HuH-7 (cell line): ENCODE results near the gene GKN1.
A peak's percentile ranks its signal among the peaks of the same experiment; 100 is the strongest.

Source experiments
- DNase-seq: peaks from one replicate; pipeline ENCODE4 v3.0.0; 2011; ENCODE audit warnings: low spot score

GKN1 gene

DNA sequence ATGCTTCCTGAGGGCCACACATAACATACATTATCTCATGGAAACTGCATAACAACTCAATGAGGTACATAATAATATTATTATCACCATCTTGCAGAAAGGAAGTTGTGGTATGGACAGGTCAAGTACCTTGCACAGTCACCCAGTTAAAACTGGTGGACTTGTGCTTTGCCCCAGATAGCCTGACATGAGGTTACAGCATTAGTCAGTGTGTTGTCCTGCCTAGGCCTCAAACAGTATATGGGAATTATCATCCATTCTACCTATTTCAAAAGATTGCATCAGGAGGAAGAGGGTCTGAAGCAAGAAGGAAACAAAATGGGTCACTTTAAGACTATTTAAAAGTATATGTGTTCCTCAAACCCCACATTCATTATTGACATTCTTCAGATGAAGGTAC, 33.2 kb downstream of the GKN1 start:
- no peak for DNase-seq

DNA sequence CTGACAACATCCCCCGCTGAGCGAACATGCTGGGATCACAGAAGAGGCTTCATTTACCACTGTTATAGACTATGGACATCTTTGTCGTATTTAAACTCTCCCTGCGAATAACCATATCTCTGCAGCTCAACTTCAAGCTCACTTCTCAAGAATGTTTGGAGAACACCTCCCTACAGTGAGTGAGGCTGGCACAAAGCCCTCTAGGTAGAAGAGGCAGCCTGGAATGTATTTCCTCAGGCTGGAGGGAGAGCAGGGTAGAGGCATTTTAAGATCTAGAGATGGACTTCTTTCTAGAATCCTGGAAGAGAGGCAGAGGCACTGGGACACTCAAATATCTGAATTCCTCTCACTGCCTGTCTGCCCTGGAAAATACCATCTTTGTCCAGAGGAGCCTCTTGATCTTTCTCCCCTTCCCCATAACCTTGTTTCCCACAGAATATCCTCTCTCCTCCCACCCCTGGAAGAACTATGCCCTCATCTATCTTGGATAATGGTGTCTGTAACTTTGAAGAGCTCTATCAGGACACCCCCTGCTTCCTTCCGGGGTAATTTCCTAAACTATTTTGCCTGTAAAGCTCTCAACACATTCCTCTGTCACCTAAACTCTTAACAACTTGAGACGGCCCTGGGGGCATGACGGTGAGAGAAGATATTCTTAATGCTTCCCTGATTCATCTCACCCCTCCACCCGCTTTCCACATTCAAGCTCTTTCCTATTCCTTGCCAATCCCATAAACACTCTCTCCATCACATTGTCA, 36.2 kb downstream of the GKN1 start:
- DNase-seq = no peak

DNA sequence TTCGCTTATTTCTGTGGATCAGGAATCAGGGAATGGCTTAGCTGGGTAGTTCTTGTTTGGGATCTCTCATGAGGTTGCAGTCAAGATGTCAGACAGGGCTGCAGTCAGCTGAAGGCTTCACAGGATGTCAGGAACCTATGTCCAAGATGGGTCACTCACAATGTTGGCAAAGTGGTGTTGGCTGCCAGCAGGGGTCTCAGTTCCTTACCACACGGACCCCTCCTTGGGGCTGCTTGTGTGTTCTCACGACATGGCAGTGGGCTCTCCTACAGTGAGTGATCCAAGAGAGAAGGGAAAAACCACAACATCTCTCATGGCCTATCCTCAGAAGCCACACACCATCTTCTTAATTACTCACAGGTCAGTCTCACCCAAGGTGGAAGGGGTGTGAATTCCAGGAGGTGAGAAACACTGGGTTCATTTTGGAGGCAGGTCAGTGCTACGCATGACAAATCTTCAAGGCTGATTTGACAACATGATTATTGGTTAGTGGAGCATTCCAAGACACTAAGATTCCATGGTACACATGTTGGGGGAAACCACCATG, 37.2 kb downstream of the GKN1 start:
- DNase-seq = no peak

DNA sequence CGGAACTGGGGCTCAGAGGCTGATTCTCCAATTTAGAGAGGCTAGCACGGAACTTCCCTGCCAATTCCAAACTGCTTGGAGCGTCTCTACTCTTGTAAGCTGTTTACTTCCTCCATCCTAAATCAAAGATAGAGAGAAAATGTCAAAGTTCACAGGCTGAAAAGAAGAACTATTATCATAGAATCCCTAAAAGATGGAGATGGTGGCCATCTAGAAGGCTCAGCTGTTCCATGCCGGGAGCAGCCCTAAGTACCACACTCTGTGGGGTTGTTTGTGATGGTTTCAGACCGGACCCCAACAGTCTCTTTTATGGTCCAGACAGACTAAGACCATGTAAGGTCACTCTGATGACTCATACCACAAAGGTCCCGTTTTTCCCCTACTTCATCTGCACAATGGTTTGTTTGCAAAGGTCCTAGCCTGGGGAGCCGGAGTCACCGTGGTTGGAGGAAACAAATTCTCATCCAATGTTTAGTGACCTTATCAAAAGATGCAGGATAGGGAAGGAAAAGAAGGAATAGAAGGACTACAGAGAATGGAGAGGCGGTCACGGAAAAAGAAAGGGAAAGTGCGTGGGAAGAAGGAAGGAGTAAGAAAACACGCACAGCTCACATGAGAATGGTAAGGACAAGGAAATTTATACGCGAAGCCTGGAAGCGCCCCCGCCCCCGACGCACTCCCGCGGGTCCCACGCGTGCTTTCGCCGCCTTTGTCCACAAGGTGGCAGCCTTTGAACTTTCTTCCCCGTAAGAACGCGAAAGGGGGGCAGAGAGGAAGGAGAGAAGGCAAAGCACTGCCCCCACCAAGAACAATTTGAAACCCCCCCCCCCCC, 38.1 kb downstream of the GKN1 start:
- peak; percentile 41 for DNase-seq

DNA sequence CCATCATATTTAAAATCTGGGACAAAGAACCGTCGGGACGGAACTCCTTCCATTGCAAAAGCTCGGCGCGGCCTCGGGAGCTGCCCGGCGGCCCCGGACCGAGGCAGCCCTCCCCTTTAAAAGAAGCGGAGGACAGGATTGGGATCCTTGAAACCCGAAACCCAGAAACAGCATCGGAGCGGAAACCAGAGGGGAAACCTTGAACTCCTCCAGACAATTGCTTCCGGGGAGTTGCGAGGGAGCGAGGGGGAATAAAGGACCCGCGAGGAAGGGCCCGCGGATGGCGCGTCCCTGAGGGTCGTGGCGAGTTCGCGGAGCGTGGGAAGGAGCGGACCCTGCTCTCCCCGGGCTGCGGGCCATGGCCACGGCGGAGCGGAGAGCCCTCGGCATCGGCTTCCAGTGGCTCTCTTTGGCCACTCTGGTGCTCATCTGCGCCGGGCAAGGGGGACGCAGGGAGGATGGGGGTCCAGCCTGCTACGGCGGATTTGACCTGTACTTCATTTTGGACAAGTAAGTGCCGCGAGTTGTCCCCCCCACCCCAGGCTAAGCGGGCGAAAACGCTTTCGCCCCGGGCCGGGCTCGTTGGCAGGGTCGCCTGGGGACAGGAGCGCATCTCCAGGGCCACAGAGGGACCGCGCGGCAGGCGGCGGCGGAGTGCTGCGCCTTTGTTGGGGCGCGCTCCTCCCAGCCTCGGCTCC, 38.9 kb downstream of the GKN1 start, which contains the start of gene ANTXR1:
TSS of gene ANTXR1 (plus strand) at position 38 of the 698 bp plus-strand sequence. CDS start at position 359, 321 bp downstream.
- DNase-seq = peak; percentile 59

DNA sequence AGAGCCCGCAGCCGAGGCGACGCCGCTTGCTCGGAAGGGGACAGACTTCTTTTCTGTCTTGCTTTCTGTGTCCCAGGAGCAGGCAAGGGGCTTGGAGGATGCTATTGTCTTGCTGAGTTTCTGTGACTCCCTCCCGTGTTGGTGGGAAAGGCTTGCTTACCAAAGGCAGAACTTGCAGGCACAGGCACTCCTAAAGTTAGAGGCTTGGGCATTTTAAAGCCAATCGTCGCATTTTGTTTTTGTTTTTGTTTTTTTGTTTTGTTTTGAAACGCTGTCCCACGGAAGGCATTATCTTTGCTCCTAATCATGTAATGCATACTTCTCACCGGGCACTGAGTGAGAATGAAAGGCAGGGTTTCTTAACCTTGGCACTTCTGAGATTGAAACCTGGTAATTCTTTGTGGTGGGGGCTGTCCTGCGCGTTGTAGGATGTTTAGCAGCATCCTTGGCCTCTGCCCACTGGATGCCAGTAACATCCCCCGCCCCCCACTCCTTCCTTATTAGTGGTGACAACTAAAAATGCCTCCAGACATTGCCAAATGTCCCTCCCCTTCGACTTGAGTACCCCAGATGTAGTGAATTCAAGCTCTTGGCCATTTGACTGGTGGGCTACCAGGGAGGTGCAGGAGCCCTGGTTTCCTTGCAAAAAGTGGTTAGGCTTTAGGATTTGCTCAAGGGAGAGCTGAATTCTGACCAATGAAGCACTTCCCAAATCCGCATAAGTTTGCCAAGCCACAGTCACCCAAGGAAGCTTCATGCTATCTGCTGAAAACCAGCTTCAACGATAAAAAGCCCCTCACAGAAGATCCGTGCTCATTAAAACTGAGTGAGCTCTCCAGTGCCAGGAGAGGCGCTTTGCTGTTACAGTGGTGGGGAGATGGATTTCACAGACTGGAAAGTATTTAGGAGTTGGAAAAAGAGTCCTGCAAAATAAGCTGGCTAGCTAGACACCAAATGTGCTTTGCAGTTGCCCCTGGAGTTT, 39.7 kb downstream of the GKN1 start:
- DNase-seq = no peak

DNA sequence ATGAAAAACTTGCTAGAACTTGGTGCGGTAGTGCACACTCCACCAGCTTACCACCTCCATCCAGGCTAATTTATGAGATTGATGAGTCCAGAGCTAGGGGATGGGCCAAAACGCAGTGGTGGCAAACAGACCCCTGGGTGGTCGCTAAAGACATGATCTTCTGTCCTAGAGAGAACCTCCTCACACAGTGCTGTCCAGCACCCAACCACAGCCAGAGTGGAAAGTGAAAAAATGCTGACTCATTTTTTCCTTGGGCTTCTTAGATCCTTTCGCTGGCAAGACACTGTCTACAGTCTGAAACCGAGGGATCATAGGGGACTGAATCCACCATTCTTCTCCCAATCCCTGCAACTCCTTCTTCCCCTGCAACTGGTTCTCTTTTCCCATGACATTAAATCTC, 42.6 kb downstream of the GKN1 start:
- DNase-seq = no peak

DNA sequence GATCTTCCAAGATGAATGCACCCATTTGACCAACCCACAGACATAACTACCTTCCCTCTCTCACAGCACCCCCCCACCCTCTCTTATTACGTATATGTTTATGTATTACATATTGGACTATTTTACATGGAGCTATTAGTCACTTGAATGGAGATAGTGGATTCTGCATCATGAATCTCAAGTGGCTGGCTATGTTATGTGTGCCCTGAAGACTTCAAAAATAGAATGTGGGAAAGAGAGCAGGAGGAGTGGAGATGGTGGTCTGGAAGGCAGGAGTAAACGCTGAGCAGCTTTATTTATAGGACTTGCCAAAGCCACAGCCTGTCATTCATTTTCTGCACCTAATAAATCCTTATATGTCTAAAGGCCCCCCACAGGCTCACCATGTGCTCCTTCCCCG, 43.4 kb downstream of the GKN1 start:
- no peak for DNase-seq

DNA sequence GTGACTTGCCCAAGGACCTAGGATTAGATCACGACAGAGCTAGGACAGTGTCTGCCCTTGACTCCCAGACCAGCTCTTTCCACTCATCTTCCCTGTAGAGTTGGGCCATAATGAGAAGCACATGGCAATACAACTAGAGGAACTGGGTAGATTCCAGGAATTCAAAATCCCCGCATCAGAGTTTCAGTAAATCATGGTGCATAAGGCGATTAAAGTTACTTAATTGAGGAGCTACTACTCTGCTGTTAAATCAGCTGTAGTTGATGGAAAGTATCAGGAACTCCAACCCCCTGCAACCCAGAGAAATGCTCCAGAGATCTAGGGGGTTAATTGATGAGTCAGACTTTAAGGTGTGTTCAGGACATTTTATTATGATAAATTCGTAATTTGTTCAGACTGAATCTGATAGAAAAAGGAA, 44.3 kb downstream of the GKN1 start:
- DNase-seq = no peak

DNA sequence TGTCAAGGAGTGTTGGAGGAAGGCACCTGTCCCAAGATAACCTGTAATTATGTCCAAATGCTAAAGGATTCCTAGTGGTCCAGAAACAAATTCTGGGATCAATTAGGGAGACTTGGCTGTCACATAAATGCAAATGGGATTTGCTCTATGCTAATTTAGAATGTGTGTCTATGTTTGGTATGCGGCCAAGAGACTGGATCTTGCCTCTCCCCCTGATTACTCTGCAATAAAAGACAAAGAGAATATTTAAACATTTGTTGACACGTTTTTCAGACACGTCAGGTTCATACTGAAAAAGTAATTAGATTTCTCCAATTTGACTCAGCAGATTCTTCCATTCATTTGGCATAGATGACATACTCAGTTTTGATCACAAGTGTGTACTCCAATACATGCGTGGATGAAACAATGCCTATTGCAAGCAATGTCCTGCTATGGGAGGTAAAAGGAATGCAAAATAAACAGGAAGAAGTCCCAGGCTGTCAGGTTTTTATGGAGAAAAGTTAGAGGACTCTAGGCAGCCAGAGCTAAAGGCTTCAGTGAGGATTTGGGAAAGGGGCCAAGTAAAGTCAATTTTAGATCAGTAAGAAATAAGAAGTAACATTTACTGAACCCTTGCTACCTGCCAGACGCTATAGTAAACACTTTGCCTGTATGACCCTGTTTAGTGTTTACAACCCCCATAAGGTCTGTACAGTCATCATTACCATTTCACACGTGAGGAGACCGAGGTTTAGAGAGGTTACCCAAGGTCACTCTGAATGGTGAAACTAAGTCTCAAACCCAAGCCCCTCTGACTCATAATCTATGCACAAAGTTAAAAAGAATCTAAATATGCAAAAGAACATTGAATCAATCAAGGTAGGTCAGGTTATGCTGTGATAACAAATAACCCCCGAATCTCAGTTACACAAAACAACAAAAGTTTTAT, 46.3 kb downstream of the GKN1 start:
- DNase-seq = no peak

DNA sequence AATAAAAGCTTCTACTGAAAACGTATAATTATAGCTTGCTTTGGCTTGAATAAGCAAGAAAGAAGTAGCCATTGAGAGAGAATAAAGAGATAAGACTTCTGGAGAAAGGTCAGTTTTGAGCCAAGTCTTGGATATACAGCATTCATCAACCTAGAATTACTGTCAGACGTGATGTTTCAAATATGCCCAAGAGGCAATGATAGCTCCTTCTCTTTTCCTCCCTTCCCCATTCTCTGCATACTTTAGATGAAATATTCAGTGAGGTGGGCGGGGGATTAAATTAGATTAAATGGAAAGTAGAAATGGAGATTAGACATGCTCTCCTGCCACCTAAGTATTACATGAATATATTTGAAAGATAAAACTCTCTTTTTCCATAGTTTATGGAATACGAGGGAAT, 47.3 kb downstream of the GKN1 start:
- no peak for DNase-seq

DNA sequence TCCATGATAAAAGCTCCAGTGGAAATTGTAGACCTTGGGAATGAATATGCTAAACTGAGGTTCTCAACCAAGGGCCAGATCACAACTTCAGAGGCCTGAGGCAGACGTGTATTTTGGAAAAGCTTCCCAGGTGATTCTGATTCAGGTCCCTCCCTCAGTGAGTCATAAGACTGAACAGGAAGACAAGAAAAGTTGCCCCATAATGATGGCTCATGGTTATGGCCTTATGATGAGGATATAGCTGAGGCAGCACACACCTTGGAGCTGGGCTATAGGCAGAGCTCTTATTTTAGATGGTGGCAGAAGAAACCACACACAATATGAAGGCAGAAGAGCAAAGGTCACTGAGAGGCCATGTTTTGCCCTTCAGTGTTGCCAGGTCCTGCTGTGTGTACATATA, 48.1 kb downstream of the GKN1 start:
- DNase-seq = no peak

DNA sequence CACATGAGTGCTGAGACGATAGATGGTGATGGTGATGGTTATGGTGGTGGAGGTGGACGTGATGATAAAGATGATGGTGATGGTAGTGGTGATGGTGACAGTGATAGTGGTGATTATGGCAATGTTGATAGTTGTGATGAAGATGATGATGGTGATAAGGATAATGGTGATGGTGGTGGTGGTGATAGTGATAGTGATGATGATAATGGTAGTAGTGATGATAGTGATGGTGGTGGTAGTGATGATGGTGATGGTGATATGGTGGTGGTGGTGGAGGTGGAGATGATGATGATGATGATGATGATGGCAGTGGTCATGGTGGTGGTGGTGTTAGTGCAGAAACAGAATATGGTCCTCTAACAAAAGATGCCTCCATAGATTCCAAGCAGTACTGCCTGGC, 48.8 kb downstream of the GKN1 start:
- no peak for DNase-seq

DNA sequence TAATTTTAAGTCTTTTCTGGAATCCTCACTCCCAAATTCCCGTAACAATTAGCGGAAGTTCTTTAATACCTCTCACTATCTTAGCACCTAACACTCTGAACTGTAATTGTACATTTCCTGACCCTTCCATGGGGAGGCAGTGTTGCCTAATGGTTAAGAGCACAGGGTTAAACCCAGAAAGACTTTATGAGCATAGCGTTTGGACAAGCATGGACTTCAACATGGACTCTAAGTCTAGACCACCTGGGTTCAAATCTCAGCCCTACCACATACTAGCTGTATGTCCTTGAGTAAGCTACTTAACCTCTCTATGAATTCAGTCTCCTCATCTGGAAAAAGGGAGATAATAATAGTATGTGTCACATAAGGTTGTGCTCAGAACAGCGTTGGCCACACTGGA, 51.6 kb downstream of the GKN1 start:
- DNase-seq = peak; percentile 34

DNA sequence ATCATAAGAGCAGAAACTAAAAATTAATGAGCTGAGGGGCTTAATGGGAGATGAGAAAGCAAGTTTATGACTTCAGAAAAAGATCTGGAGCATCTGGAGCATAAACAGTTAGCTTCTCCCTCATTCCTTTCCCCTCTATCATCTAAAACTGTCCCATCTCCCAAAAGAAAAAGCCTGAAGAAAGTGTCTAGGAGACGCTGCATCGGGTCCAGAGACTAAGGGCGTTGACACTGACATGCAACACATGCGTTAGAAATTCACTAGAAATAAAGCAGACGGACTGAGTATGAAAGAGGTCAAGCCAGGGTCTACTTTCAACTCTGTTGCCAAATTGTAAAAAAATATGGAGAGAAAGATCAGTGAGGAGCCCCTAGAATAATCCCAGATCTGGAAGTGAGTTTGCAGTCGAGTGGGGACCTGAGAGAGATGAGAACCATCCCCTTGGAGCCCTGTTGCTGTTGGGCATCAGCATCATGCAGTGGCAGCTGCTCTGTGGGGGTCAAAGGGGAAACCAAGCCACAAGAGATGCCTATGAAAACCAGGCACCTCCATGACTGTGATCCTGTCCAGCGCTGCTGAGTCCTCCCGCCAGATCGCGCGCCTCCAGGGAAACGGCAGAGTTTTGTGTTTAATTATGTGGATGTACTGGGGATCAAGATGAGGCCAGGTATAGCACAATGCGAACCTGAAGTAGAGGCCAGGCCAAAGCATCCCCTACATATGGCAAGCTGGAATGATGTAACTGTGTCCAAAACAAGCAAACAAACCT, 52.4 kb downstream of the GKN1 start:
- DNase-seq = no peak
